ENCODE data around the gene KHK.

The KHK gene

GRCh38 chr2:27080603-27080936 is 6.0 kb upstream of the KHK start:
- in situ Hi-C loops (cut with MboI; ENCODE audit: low sequenced_read_pairs) = no loop called here

- in situ Hi-C loops (cut with MboI; ENCODE audit: low sequenced_read_pairs) = no loop called here
Observed at GRCh38 chr2:27081984-27082772, 4.4 kb upstream of the KHK start.

- in situ Hi-C loops (cut with MboI; ENCODE audit: low sequenced_read_pairs) = no loop called here
Observed at GRCh38 chr2:27082773-27083409, 3.7 kb upstream of the KHK start.

GRCh38 chr2:27083410-27084296 is 2.9 kb upstream of the KHK start:
- in situ Hi-C loops (cut with MboI; ENCODE audit: low sequenced_read_pairs) = no loop called here

- in situ Hi-C loops (cut with MboI; ENCODE audit: low sequenced_read_pairs) = no loop called here
Observed at GRCh38 chr2:27084297-27085061, 2.1 kb upstream of the KHK start.

- in situ Hi-C loops (cut with MboI; ENCODE audit: low sequenced_read_pairs) = no loop called here
Observed at GRCh38 chr2:27085062-27085672, 1.4 kb upstream of the KHK start.

GRCh38 chr2:27085673-27086089 is 891 bp upstream of the KHK start:
- in situ Hi-C loops (cut with MboI; ENCODE audit: low sequenced_read_pairs) = no loop called here

GRCh38 chr2:27086090-27086723 is 365 bp upstream of the KHK start:
- in situ Hi-C loops (cut with MboI; ENCODE audit: low sequenced_read_pairs) = no loop called here

- in situ Hi-C loops (cut with MboI; ENCODE audit: low sequenced_read_pairs) = no loop called here
Observed at GRCh38 chr2:27087823-27088410, 1.3 kb downstream of the KHK start.

GRCh38 chr2:27088634-27089033 is 2.1 kb downstream of the KHK start:
- in situ Hi-C loops (cut with MboI; ENCODE audit: low sequenced_read_pairs) = no loop called here

GRCh38 chr2:27089111-27089954 is 2.8 kb downstream of the KHK start:
- in situ Hi-C loops (cut with MboI; ENCODE audit: low sequenced_read_pairs) = no loop called here

- in situ Hi-C loops (cut with MboI; ENCODE audit: low sequenced_read_pairs) = no loop called here
Observed at GRCh38 chr2:27091746-27092695, 5.4 kb downstream of the KHK start.

GRCh38 chr2:27092696-27093429 is 6.3 kb downstream of the KHK start:
- in situ Hi-C loops (cut with MboI; ENCODE audit: low sequenced_read_pairs) = no loop called here

GRCh38 chr2:27093430-27094352 is 7.1 kb downstream of the KHK start:
- in situ Hi-C loops (cut with MboI; ENCODE audit: low sequenced_read_pairs) = no loop called here

GRCh38 chr2:27094353-27094984 is 7.9 kb downstream of the KHK start:
- in situ Hi-C loops (cut with MboI; ENCODE audit: low sequenced_read_pairs) = no loop called here

GRCh38 chr2:27095427-27095744 is 8.8 kb downstream of the KHK start:
- in situ Hi-C loops (cut with MboI; ENCODE audit: low sequenced_read_pairs) = no loop called here

All from HL-60/S4 treated with phorbol 12-myristate 13-acetate at 8.2 ng/mL for 4 days and 3 days (cell line).